D341Med (cell line): ENCODE measurements around the gene CUEDC2.

Experiments used
- DNase-seq: peaks from one replicate; pipeline ENCODE4 v3.0.0; 2012; ENCODE audit warnings: low spot score

Gene CUEDC2, protein sequence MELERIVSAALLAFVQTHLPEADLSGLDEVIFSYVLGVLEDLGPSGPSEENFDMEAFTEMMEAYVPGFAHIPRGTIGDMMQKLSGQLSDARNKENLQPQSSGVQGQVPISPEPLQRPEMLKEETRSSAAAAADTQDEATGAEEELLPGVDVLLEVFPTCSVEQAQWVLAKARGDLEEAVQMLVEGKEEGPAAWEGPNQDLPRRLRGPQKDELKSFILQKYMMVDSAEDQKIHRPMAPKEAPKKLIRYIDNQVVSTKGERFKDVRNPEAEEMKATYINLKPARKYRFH

DNA sequence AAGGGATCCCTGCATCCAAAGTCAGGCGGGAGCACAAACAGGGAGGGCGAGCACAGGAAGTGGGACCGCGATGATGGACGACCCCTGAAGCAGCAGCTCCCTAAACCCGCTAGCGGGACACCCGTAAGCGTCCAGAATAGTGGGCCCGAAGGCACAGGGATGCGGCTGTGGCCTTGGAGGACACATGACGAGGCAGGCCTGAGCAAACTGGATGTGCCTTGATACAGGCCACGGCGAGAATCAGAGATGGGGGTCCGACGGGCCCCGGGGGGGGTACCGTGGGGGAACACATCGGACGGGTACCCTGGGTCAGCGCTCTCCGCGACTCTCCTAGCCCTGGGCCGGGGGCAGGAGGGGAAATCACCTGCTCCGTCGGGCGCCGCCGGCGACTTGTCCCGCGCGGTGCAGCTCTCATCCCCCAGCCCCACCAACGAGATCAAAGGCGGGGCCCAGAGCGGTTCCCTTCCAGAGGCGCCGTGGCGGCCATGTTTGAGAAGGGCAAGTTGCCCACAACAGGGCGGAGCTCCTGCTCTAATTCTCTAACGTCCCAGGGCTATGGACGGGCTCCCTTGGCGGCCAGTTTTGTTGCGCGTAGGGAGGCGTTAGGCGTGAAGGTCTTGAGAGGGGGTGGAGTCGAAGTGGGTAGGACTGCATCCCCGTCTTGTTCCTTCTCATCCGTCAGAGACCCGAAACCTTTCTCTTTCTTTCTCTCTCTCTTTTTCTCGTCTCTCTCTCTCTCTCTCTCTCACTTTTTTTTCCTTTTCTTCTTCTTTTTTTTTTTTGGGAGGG lies at the start of gene CUEDC2:
CUEDC2 (minus strand) TSS at position 413 of the 789 bp plus-strand sequence. CDS start 7,386 bp downstream, outside the sequence.
- DNase-seq, result peak; percentile 84

DNA sequence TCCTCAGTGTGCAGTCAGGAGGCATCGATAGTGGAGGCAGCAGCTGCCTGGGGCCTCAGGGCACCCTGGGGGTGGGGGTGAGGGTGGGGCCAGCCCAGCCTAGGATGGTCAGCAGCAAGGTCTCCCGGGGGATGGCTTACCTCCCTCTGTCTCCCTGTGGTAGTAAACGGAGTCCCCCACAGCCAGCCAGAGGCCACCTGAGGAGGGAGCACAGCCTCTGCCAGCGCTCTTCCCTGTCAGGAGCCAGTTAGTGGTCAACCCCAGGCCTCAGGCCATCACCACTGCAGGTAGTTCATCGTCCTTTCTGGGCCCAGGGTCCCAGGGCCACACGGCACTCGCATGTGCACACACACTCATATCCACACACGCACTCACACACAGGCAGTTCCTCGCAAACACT lies 48.0 kb upstream of the CUEDC2 start:
- no peak for DNase-seq

DNA sequence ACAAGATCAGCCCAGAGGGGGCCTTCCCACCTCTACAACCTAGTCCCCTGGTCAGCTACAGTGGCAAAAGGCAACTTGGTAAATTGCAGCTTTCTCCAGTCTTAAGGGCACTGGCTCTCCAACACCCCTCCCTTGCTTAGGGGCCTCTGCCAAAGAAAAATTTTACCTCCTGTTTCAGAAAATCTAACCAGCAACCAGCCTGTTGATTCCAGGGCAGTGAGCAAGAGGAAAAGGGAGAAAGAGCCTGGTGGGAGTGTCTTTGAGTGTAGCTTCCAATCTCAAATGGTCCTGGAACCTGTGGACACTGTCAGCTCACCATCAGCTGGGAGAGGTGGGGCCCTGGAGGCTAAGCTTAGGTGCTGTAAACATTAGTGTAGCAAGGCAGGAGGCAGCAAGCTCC lies 47.3 kb upstream of the CUEDC2 start:
- no peak for DNase-seq

DNA sequence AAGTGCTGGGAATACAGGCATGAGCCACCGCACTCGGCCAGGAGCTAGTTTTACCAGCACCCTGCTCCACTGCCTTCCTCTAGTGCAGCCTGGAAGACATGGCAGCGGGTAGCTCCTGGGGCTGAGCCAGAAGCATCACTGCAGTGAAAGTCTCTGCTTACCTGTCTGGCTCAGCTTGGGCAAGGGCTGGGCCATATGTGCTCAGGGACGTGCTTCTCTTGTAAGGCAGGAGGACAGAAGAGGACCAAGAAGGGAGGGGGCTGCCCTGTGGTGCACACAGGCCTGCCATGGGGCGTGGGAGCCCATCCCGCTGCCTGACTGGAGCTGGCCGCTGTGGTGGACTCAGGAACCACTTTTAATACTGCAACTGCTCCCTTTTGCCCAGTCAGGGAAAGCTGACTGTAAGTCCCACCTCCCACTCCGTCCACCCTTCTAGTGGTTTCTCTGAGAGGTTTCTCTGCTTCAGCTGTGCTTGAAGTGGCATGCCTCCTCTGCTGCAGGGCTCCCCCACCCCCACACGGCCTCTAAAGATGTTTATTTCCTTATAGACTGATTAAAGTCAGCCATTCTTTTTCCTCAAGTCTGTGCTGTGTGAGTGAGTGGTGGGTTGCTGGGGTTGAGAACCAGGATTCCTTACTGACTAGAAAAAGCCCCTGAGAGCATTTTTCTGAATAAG lies 44.2 kb upstream of the CUEDC2 start:
- no peak for DNase-seq

DNA sequence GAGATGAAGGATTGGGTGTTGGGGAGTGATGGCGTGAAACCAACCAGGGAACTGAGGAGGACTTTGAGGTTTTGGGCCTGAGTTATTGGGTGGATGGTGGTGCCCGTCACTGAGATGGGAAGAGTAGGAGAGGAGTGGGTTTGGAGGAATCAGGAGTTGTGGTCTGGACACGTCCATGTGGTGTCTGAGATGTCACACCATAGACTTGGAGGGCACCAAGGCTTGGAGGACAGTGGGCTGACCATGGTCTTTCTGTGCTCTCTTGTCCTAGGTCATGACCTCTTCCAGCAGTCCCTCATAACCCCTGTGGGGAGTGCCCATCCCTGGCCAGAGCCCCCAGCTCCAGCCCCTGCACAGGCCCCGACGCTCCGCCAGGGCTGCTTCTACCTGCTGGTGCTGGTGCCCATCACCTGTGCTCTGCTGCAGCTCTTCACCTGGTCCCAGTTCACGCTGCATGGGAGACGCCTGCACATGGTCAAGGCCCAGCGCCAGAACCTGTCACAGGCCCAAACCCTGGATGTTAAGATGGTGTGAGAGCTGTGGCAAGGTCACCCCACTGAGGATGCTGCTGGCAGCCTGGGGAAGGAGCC lies 43.2 kb upstream of the CUEDC2 start:
- no peak for DNase-seq

DNA sequence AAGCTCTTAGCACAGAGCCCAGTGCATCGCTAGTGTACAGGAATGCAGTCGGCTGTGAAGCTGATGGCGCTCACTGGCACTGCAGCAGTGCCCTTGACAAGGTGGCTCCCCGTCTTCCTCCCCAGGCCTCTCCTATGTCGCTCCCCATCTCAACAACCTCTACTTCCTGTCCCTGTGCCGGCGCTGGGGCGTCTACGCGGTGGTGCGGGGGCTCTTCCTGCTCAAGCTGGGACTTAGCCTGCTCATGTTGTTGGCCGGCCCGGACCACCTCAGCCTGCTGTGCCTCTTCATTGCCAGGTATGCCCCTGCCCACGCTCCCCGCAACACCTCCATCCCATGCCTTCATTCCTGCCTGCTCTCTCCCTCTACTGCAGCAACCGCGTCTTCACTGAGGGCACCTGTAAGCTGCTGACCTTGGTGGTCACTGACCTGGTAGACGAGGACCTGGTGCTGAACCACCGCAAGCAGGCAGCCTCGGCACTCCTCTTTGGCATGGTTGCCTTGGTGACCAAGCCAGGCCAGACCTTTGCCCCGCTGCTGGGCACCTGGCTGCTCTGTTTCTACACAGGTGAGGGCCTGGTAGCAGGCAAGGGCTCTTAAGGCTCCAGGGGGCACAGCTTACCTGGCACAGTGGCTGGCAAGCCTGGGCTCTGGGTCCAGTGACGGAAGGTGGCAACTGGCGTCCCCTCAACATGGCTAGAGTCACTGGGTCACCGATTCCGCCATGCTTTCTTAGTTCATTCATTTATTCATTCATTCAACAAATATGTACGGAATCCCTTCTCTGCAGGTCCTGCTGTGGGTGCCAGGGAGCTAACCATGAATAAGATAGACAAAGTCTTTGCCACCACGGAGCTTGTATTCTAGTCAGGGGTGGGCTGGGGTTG lies 41.3 kb upstream of the CUEDC2 start:
- DNase-seq, result no peak

DNA sequence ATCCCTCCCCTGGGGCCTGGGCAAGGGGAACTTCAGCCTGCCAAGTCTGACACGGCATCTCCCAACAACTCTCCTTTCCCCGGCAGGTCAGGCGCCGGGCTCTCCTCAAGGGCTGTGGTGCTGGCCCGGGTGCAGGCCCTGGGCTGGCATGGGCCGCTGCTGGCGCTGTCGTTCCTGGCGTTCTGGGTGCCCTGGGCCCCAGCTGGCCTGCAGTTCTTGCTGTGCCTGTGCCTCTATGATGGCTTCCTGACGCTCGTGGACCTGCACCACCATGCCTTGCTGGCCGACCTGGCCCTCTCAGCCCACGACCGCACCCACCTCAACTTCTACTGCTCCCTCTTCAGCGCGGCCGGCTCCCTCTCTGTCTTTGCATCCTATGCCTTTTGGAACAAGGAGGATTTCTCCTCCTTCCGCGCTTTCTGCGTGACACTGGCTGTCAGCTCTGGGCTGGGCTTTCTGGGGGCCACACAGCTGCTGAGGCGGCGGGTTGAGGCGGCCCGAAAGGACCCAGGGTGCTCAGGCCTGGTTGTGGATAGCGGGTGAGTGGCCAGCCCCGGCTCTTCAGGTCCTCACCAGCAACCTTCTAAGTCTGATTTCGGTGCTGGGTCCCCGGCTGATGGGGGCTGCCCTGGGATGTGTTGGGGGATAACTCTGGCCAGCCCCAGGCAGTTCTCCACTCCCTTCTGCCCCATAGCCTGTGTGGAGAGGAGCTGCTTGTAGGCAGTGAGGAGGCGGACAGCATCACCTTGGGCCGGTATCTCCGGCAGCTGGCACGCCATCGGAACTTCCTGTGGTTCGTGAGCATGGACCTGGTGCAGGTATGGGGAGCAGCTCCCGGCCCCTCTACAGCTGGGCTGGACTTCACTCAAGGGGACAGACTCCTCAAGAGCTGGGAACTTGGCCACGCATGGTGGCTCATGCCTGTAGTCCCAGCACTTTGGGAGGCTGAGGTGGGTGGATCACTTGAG lies 38.5 kb upstream of the CUEDC2 start:
- DNase-seq, result no peak

DNA sequence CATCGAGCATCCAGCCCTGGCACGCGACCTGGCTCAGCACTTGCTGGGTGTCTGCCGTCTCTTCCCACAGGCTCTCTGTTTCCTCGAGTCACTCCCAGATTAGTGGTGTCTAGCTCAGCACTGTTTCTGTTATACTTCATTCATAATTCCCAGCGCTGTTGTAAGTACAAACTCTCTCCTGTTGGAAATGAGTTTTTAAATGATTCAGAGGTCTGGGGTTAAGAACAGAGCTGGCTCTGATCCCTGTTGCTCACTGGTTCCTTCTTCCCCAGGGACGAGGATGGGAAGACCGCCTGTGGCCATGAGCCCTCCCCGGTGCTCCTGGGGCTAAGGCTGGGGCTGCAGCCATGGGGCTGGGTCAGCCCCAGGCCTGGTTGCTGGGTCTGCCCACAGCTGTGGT lies 36.3 kb upstream of the CUEDC2 start:
- no peak for DNase-seq

DNA sequence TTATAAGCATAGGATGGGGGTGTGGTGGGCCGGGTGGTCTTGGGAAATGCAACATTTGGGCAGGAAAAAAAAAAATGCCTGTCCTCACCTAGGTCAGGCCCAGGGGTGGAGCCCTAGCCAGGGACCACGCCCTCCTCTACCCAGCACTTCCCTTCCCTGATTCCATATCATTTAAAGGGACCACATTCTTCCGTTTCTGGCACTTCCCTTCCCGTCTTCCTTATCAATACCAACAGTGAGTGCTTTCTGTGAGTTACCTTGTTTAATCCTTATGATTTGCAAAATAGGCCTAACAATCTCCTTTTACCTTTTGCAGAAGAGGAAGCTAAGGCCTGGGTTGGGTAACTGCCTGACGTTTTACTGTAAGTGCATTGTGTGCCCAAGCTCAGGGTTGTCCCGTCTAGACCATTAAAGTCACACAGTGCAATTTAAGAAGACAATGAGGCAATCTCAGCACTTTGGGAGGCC lies 35.6 kb upstream of the CUEDC2 start:
- DNase-seq, result no peak

DNA sequence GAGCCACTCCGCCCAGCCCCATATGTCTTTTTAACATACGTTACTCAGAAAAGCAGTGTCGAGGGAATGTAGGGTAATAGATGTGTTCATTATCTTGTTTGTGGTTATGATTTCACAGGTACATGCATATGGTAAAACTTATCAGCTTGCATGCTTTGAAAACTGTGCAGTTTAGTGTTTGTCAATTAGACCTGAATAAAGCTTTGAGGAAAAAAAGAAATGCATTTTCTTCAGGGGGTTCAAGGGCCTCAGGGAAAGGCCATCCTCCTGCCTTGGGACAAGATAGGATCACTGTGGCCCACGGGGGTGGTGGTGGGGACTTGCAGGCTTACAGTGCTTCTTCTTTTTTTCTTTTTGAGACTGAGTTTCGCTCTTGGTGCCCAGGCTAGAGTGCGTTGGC lies 34.9 kb upstream of the CUEDC2 start:
- no peak for DNase-seq

DNA sequence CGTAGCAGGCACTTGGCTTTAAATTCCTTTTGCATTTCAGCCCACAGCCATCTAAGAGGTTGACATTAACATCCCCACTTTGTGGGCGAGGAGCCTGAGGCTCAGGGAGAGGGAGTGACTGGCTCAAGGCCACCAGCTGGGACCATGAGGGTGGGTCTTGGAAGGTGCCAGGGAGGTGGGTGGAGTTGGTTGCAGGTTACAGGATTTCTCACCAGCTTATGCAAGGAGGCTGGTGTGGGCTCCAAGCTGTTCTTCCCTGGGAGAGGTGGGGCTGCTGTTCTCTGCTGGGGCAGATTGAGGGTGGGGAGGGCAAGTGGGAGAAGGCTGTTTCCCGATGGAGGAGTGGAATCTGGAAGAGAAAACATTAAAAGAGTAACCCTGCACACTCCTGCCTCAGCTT lies 33.1 kb upstream of the CUEDC2 start:
- no peak for DNase-seq

DNA sequence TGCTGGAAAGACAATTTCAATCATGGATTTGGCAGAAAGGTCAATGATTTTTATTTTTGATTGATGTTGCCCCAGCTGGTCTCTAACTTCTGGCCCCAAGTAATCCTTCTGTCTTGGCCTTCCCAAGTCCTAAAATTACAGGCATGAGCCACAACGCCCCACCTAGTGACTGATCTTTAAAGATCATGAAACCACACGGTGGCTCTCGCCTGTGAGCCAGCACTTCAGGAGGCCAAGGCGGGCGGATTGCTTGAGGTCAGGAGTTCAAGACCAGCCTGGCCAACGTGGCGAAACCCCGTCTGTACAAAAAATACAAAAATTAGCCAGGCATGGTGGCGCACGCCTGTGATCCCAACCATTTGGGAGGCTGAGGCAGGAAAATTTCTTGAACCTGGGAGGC lies 31.6 kb upstream of the CUEDC2 start:
- DNase-seq, result no peak

DNA sequence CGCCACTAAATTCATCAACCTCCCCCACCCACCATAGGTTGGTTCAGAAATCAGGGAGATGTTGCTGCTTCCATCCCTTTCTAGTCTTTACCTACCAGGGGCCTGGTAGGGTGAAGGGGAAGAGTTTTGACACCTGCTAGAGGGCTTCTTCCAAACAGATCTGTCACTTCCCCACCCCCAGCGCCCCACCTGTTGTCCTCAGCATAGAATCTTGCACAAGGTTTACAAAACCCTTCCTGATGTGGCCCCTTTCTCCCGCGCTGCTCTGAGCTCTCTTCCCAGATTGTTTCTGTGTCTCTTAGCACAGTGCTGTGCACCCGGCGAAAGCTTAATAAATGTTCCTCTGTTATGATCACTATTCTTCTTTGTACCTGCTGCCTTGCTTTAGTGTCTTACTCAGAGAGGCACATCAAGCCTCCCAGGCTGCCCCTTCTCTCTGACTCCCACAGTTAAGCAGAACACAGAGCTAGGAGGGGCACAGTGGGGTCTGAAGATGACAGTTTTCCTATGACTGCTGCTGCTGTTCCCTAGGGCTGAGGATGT lies 30.2 kb upstream of the CUEDC2 start:
- DNase-seq, result no peak

DNA sequence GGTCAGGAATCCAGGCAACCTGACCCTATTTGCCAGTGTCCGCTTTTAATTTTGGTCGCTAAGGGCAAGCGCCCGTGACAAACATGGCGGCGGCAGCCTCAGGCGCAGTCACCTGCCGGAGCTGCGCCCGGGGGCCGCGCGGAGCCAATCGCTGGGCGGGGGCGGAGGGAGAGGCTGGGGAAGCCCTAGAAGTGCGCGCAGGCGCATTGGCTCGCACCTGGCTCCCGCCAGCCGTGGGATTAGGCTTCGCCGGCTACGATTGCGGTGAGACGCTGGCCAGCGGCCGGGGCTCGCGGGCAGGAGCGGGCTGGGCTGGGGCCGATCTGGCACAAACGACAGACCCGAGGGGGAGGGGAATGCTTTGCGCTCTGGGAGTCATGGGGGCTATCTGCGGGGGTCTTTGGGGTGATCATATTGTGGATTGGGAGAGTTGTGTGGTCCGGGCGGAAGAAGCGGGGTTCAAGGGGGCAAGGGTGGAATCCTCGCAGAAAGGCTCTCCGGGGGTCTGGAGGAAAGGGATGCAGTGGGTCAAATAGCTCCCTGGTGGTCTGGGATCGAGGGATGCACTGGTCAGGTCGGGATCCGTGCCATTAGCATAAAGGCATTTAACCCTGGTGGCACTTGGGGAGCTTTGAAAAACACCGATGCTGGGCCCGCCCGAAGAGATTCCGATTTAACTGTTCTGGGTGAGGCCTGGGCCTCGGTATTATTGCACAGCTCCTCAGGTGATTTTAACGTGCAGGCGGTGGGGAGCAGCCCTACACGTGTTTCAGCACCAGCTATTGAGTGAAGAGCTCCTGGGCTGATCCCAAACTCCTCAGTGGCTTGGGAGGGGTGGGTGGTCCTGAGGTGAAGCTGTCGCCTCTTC lies 29.0 kb upstream of the CUEDC2 start:
- DNase-seq, result peak; percentile 94

DNA sequence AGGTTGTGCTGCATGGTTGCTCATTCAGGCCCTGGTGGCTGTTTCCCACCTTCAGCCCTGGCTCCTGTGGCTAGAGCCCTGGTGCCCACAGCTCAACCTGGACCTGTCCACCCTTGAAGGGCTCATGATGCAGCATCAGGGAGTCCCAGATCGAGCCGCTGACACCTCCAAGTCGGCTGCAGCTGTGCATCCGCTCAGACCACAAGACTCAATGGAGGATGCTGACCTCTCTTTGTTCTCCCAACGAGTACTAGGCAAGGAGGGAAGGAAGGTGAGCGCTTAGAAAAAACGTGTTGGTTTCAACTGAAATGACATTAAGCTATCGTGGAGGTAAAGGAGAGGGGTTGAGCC lies 28.4 kb upstream of the CUEDC2 start:
- no peak for DNase-seq

DNA sequence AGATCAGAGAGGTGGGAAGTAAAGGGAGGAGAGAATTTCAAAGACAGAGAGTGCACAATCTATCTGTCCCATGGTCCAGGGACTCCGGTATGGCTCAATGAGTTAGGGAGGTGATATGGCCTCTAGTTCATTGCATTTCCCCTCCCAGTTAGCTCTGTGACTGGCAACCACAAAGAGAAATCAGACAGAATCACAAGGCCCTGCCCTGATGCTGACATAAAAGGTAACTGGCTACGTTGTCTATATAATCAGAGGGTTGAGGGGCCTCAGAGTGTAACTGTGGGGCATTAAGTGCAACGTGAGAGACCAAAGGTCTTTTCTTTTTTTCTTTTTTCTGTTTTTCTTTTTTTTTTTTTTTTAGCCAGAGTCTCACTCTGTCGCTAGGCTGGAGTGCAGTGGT lies 26.3 kb upstream of the CUEDC2 start:
- DNase-seq, result no peak

DNA sequence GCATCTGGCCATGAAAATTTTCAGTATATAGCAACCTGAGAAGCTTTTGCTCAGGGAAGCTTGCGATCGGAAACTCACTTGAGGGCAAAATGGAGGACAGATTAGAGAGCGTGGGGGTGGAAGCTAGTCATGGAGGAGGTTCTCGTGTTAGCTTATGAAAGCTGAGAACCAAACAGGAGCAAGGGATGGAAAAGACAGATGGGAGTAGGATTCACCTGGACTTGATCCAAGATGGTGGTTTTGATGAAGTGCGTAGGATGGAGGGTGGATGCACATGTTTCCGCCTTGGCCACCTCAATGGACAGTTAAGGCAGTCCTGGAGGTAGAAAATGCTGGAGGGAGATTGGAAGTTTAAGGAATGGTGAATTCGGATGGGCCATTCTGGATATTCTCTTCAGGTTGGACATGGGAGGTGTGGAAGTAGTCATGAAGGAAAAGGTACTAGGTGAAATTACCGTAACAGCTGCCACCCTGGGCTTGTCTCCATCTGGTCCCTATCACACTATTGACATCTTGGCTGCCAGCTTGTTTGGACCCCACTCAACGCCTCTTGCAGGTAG lies 25.3 kb upstream of the CUEDC2 start:
- DNase-seq, result no peak

DNA sequence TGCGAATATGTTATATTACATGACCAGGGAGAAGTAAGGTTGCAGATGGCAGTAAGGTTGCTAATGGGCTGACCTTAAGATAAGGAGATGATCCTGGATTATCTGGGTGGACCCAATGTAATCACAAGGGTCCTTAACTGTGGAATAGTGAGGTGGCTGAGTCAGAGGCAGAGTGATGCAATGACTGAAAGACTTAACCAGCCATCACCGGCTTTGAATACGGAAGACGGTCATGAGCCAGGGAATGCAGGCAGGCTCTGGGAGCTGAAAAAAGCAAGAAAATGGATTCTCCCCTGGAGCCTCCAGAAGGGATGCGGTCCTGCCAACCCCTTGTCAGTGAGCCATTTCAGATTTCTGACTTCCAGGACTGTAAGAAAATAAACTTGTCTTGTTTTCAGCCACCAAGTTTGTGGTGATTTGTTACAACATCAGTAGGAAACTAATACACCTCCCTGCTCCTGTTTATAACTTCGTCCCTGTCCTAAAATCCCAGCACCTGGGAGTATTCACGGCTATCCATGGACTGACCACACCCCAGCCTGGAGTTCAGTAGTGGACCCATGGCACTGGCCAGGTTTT lies 23.6 kb upstream of the CUEDC2 start:
- DNase-seq, result no peak
